SK-N-SH treated with all-trans-retinoic acid at 6 μM for 48 hours (cell line): ENCODE data around the gene ST8SIA3.

Experiments used
- ISL1 ChIP-seq: fragments of 250-450 bp; sonication (Bioruptor Pico); IDR thresholded peaks from 2 replicates; pipeline ENCODE4 v2.1.2; 2022; ENCODE audit warnings: mild to moderate bottlenecking, moderate library complexity
- OSR1 ChIP-seq: fragments of 250-450 bp; sonication (Bioruptor Pico); IDR thresholded peaks from 2 replicates; pipeline ENCODE4 v1.8.0; 2022; ENCODE audit warnings: moderate library complexity, mild to moderate bottlenecking, inconsistent platforms
- RARB ChIP-seq: fragments of 250-450 bp; sonication (Bioruptor Pico); IDR thresholded peaks from 2 replicates; pipeline ENCODE4 v1.8.0; 2021; ENCODE audit warnings: mild to moderate bottlenecking, moderate library complexity
- TOX ChIP-seq: fragments of 250-450 bp; sonication (Bioruptor Pico); IDR thresholded peaks from 2 replicates; pipeline ENCODE4 v1.8.0; 2021; ENCODE audit warnings: mild to moderate bottlenecking, moderate library complexity, borderline replicate concordance
- ZFP30 ChIP-seq: fragments of 450-650 bp; formaldehyde crosslinking; IDR thresholded peaks from 2 replicates; pipeline ENCODE4 v1.5.0; 2022; ENCODE audit warnings: mild to moderate bottlenecking, moderate library complexity
- TF ChIP-seq, protein P1 (sequence below): fragments of 250-450 bp; sonication (Bioruptor Pico); IDR thresholded peaks from 2 replicates; pipeline ENCODE4 v1.8.0; 2020; ENCODE audit warnings: mild to moderate bottlenecking, moderate library complexity, borderline replicate concordance
- TF ChIP-seq, protein P2 (sequence below): fragments of 250-450 bp; sonication (Bioruptor Pico); IDR thresholded peaks from 2 replicates; pipeline ENCODE4 v1.8.0; 2021; ENCODE audit warnings: low read depth, mild to moderate bottlenecking, moderate library complexity, borderline replicate concordance
- TF ChIP-seq, protein P3 (sequence below): fragments of 250-450 bp; sonication (Bioruptor Pico); IDR thresholded peaks from 2 replicates; pipeline ENCODE4 v1.5.1; 2020; ENCODE audit warnings: low read depth, mild to moderate bottlenecking, moderate library complexity

DNA sequence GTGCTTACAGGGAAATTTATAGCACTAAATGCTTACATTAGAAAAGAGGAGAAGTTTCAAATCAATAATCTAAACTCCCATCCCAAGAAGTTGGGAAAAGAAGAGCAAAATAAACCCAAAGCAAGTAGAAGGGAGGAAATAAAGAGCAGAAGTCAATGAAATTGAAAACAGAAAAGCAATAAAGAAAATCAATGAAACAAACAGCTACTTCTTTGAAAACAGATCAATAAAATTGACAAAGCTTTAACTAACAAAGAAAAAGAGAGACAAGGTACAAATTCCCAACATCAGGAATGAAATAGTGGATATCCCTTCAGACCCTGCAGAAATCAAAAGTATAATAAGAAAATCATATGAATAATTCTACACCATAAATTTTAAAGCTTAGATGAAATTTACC is 57.3 kb downstream of the ST8SIA3 start:
- TF ChIP-seq RARB (CRISPR knock-in tag) (no peak), OSR1 (CRISPR knock-in tag) (no peak), TOX (CRISPR knock-in tag) (no peak), ZFP30 (CRISPR knock-in tag) (no peak), ISL1 (CRISPR knock-in tag) (no peak)
- TF ChIP-seq, protein P1, sequence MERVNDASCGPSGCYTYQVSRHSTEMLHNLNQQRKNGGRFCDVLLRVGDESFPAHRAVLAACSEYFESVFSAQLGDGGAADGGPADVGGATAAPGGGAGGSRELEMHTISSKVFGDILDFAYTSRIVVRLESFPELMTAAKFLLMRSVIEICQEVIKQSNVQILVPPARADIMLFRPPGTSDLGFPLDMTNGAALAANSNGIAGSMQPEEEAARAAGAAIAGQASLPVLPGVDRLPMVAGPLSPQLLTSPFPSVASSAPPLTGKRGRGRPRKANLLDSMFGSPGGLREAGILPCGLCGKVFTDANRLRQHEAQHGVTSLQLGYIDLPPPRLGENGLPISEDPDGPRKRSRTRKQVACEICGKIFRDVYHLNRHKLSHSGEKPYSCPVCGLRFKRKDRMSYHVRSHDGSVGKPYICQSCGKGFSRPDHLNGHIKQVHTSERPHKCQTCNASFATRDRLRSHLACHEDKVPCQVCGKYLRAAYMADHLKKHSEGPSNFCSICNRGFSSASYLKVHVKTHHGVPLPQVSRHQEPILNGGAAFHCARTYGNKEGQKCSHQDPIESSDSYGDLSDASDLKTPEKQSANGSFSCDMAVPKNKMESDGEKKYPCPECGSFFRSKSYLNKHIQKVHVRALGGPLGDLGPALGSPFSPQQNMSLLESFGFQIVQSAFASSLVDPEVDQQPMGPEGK (CRISPR knock-in tag) = no peak
- TF ChIP-seq, protein P2, sequence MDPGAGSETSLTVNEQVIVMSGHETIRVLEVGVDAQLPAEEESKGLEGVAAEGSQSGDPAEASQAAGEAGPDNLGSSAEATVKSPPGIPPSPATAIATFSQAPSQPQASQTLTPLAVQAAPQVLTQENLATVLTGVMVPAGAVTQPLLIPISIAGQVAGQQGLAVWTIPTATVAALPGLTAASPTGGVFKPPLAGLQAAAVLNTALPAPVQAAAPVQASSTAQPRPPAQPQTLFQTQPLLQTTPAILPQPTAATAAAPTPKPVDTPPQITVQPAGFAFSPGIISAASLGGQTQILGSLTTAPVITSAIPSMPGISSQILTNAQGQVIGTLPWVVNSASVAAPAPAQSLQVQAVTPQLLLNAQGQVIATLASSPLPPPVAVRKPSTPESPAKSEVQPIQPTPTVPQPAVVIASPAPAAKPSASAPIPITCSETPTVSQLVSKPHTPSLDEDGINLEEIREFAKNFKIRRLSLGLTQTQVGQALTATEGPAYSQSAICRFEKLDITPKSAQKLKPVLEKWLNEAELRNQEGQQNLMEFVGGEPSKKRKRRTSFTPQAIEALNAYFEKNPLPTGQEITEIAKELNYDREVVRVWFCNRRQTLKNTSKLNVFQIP (CRISPR knock-in tag) = no peak
- TF ChIP-seq, protein P3, sequence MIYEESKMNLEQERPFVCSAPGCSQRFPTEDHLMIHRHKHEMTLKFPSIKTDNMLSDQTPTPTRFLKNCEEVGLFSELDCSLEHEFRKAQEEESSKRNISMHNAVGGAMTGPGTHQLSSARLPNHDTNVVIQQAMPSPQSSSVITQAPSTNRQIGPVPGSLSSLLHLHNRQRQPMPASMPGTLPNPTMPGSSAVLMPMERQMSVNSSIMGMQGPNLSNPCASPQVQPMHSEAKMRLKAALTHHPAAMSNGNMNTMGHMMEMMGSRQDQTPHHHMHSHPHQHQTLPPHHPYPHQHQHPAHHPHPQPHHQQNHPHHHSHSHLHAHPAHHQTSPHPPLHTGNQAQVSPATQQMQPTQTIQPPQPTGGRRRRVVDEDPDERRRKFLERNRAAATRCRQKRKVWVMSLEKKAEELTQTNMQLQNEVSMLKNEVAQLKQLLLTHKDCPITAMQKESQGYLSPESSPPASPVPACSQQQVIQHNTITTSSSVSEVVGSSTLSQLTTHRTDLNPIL (CRISPR knock-in tag) = no peak
